Smooth muscle cell of the brain vasculature (primary cell): Measurements from ENCODE around the gene LRP1-AS.

Experiments
- DNase-seq: peaks from one replicate; pipeline ENCODE4 v3.0.0-alpha.2; 2012; ENCODE audit warnings: low read depth, low spot score

The LRP1-AS gene

DNA sequence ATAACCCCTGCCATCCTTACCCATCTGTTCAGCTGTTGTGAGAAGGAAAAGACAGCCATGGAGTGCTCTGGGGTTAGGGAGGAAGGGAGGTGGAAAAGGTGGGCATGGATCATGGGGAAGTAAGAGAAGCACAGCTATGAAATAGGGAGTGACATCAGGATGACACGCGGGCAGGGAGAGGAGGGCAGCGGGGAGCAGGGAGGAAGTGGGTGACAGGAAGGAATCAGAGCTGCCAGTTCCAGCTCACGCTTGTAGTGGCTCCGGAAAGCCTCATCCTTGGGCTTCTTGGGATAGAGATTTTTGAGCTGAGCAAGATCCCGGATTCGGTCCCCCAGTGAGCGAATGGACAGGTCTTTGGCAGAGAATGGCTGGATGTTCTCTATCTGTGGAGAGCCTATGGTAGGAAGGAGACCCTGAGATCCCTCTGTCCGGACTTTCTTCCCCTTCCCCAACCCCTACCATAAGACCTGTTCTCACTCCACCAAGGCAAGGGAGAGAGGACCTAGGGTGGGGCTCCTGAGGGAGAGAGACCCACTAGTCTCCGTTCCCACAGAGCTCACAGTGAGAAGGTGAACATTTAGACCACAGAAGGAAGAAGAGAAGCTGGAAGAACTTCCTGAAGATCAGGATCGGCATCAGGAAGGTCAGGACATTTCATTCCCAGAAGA is 48.2 kb downstream of the LRP1-AS start:
- no peak for DNase-seq

DNA sequence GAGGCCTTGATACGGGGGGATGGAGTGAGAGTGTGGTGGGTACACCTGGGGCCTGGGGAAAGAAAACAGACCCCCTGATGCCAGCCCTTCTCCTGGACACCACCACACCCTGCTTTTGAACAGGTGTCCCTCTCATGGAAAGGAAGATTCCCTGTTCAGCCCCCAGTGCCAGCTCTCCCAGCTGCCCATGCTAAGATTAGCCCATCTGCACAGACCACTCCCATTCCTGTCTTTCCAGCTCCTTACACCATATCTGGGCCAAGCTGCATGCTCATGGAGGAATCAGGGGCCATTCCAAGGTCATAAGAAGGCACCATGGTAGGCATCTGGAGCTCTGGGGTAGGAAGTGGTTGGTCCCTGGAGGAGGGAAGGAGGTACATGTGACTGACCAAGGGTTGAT is 48.9 kb downstream of the LRP1-AS start:
- no peak for DNase-seq

DNA sequence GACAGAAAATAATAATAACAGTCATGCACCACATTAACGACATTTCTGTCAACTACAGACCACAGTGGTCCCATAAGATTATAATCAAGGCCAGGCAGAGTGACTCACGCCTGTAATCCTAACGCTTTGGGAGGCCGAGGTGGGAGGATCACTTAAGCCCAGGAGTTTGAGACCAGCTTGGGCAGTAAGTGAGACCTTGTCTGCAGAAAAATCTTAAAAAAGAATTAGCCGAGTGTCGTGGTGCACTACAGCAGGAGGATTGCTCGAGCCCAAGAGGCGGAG is 49.9 kb downstream of the LRP1-AS start:
- no peak for DNase-seq

- no peak for DNase-seq
These were observed 50.5 kb downstream of the LRP1-AS start for GRCh38 chr12:57096748-57097553.

DNA sequence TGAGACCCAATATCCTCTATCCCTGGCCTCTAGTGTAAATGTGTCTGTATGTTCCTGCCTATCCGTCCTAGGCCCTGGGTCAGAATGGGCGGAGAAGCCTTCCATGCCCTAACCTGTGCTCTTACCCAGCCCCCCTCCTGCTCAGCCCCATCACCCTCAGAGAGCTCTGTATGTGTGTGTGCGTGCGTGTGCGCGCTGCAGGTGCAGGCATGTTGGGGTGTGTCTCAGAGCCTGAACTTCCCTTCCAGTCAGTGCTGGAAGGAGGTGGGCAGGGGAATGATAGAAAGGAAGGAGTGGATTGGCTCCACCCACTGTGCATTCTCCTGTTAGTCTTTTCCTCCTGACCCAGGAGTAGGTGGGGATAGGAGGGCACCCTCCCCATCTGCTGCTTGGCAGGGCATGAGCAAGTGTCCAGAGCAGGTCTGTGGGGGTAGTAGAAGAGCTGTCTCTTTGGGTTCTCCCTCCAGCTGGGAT is 51.3 kb downstream of the LRP1-AS start:
- no peak for DNase-seq

DNA sequence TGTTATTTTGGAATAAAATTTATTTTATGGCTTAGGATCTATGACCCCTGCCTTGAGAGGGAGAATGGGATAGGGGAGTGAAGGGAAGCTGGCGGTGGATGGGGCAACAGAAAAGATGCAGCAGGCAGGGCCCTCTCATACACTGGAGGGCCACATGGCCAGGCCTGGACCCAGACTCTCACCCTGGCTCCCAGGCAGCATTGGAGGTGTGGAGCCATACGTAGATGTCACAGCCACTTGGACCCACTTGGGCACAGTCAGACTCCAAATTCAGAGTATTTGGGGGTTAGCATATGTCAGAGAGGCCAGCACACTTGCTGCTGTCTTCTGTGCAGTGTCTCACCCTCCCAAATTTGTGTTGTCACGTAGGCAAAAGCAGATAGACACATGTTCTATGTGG is 52.0 kb downstream of the LRP1-AS start:
- no peak for DNase-seq
